GM12878 (cell line): ENCODE results near the gene CENPS. TPM values are rescaled to one million over a fixed set of nuclear protein-coding genes. Genes with fewer than 3 reads are reported as not detected.

Experiments used
- CEBPB ChIP-seq, 2 experiments: fragments of 150-350 bp in 1 of 2; IDR thresholded peaks; 2 replicates each; pipeline ENCODE4 v1.6.1; 2012 to 2014; ENCODE audit warnings: low read depth in 2 of 2, low read length in 2 of 2, borderline replicate concordance in 1 of 2, inconsistent platforms in 1 of 2
- E4F1 ChIP-seq: fragments of 450-650 bp; IDR thresholded peaks from 2 replicates; pipeline ENCODE4 v1.6.1; 2018; ENCODE audit warnings: borderline replicate concordance, mild to moderate bottlenecking; ENCODE audit not compliant: partially characterized antibody
- EGR1 ChIP-seq, 2 experiments: IDR thresholded peaks; 1 replicate in 1 of 2; 2 replicates in 1 of 2; pipeline ENCODE4 v1.6.1; 2011 to 2012; ENCODE audit warnings: low read depth in 2 of 2, low read length in 2 of 2, borderline replicate concordance in 1 of 2, mild to moderate bottlenecking in 1 of 2, moderate library complexity in 1 of 2
- HCFC1 ChIP-seq: fragments of 150-350 bp; IDR thresholded peaks from 2 replicates; pipeline ENCODE4 v1.6.1; 2014; ENCODE audit warnings: low read length
- JUND ChIP-seq: IDR thresholded peaks from 2 replicates; pipeline ENCODE4 v1.6.1; 2012; ENCODE audit warnings: low read depth, mild to moderate bottlenecking, low read length, improper control_type of control experiment, moderate library complexity
- KLF5 ChIP-seq: fragments of 450-650 bp; IDR thresholded peaks from 2 replicates; pipeline ENCODE4 v1.6.1; 2014; ENCODE audit warnings: mild to moderate bottlenecking; ENCODE audit not compliant: partially characterized antibody
- NRF1 ChIP-seq: conservative IDR thresholded peaks from 2 replicates; pipeline ENCODE4 v1.6.1; 2011; ENCODE audit warnings: mild to moderate bottlenecking, low read depth, low read length, improper control_type of control experiment
- PKNOX1 ChIP-seq: fragments of 450-650 bp; IDR thresholded peaks from 2 replicates; pipeline ENCODE4 v1.6.1; 2016; ENCODE audit warnings: mild to moderate bottlenecking
- POLR2AphosphoS5 ChIP-seq: IDR thresholded peaks from 2 replicates; pipeline ENCODE4 v1.6.1; 2011; ENCODE audit warnings: mild to moderate bottlenecking, low read length, inconsistent platforms
- RAD21 ChIP-seq: IDR thresholded peaks from 2 replicates; pipeline ENCODE4 v1.6.1; 2011; ENCODE audit warnings: mild to moderate bottlenecking, low read depth, low read length, moderate library complexity; ENCODE audit not compliant: insufficient read depth
- RB1 ChIP-seq: fragments of 450-650 bp; formaldehyde crosslinking; IDR thresholded peaks from 2 replicates; pipeline ENCODE4 v1.6.1; 2017; ENCODE audit warnings: mild to moderate bottlenecking, borderline replicate concordance
- RFX5 ChIP-seq: IDR thresholded peaks from 2 replicates; pipeline ENCODE4 v1.6.1; 2011; ENCODE audit warnings: low read depth, low read length, improper control_type of control experiment
- SIX5 ChIP-seq: IDR thresholded peaks from 2 replicates; pipeline ENCODE4 v1.6.1; 2011; ENCODE audit warnings: mild to moderate bottlenecking, low read depth, low read length, moderate library complexity; ENCODE audit not compliant: severe bottlenecking
- SREBF1 ChIP-seq: IDR thresholded peaks from 2 replicates; pipeline ENCODE4 v1.6.1; 2012; ENCODE audit warnings: mild to moderate bottlenecking, low read length
- SUPT20H ChIP-seq: IDR thresholded peaks from 2 replicates; pipeline ENCODE4 v1.6.1; 2011; ENCODE audit warnings: low read depth, mild to moderate bottlenecking, low read length, moderate library complexity, borderline replicate concordance; ENCODE audit not compliant: control insufficient read depth
- TAF1 ChIP-seq: IDR thresholded peaks from 2 replicates; pipeline ENCODE4 v1.6.1; 2011; ENCODE audit warnings: mild to moderate bottlenecking, low read depth, low read length, borderline replicate concordance
- TBL1XR1 ChIP-seq: IDR thresholded peaks from 2 replicates; pipeline ENCODE4 v1.6.1; 2012; ENCODE audit warnings: low read depth, low read length, improper control_type of control experiment
- ZBED1 ChIP-seq: IDR thresholded peaks from 2 replicates; pipeline ENCODE4 v1.6.1; 2016; ENCODE audit warnings: borderline replicate concordance
- ZNF207 ChIP-seq: fragments of 450-650 bp; IDR thresholded peaks from 2 replicates; pipeline ENCODE4 v1.6.1; 2014; ENCODE audit warnings: antibody characterized with exemption, mild to moderate bottlenecking, borderline replicate concordance
- ZNF217 ChIP-seq: fragments of 450-650 bp; IDR thresholded peaks from 2 replicates; pipeline ENCODE4 v1.6.1; 2017; ENCODE audit warnings: antibody characterized with exemption, mild to moderate bottlenecking
- ZNF384 ChIP-seq: IDR thresholded peaks from 2 replicates; pipeline ENCODE4 v1.6.1; 2012; ENCODE audit warnings: low read depth, mild to moderate bottlenecking, low read length, improper control_type of control experiment, borderline replicate concordance
- polyA plus RNA-seq, 11 experiments: library from polyadenylated mRNA; depleted of rRNA in 4 of 11; unstranded in 6 of 11; stranded (reverse) in 5 of 11; fragments of >200 nt; fragmentation: Nextera tagmentation in 4 of 11; fragmentation: Illumina TruSeq in 1 of 11; extraction: Ambion mirVana in 4 of 11; extraction: Trizol in 1 of 11; gene quantifications; 1 replicate in 1 of 11; 2 replicates in 10 of 11; pipeline versions ENCODE4 v1.2.1 to v1.2.3, GENCODE V29; 2011 to 2016; ENCODE audit warnings: inconsistent platforms in 2 of 11, missing spikeins in 2 of 11, low read depth in 1 of 11
- total RNA-seq, 4 experiments: library from RNA; depleted of rRNA in 3 of 4; stranded (reverse); fragments of >200 nt in 3 of 4; fragmentation: Illumina TruSeq in 1 of 4; extraction: Trizol in 1 of 4; gene quantifications; 2 replicates each; pipeline versions ENCODE4 v1.2.1 to v1.2.3, GENCODE V29; 2013 to 2021
- TF ChIP-seq, protein P1 (sequence below): IDR thresholded peaks from 2 replicates; pipeline ENCODE4 v1.6.1; 2012; ENCODE audit warnings: low read length, inconsistent platforms

CENPS gene
- total and polyA plus RNA-seq, 10 of the 15 experiments (the other 5 are each of a cell fraction or from before 2014, with no cell fraction given) = 9.4 to 51.7 (median 16.7) TPM

- TF ChIP-seq PKNOX1 (no peak), POLR2AphosphoS5 (peak; percentile 53), TAF1 (peak; percentile 37; the same call in 1 of the 2 replicates), ZNF207 (peak; percentile 91), HCFC1 (peak; percentile 72), KLF5 (peak; percentile 5), JUND (no peak), RB1 (peak; percentile 99; the same call in 1 of the 2 replicates), E4F1 (no peak), SREBF1 (0 out of 2 replicates have a peak, but pooled peaks have one; percentile 16), ZNF217 (peak; percentile 22; the same call in 1 of the 2 replicates), CEBPB (IDR thresholded peaks at IDR 0.05; ENCODE audit: borderline replicate concordance in 1 of 2, low read depth in 2 of 2, low read length in 2 of 2) (no peak), SIX5 (peak; percentile 29), ZNF384 (no peak), SUPT20H (no peak), RFX5 (no peak), NRF1 (peak; percentile 66), EGR1 (IDR thresholded peaks at IDR 0.05; ENCODE audit: borderline replicate concordance in 1 of 2, low read depth in 2 of 2, low read length in 2 of 2) (peak; percentile 4 to 48; a peak in 2 of 3 replicates), RAD21 (peak; percentile 51), TBL1XR1 (peak; percentile 51; the same call in 1 of the 2 replicates), ZBED1 (no peak)
- TF ChIP-seq, protein P1, sequence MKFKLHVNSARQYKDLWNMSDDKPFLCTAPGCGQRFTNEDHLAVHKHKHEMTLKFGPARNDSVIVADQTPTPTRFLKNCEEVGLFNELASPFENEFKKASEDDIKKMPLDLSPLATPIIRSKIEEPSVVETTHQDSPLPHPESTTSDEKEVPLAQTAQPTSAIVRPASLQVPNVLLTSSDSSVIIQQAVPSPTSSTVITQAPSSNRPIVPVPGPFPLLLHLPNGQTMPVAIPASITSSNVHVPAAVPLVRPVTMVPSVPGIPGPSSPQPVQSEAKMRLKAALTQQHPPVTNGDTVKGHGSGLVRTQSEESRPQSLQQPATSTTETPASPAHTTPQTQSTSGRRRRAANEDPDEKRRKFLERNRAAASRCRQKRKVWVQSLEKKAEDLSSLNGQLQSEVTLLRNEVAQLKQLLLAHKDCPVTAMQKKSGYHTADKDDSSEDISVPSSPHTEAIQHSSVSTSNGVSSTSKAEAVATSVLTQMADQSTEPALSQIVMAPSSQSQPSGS = no peak
Observed at GRCh38 chr1:10430216-10431069, at the start of gene CENPS (continued).
